Jurkat, Clone E6-1 (cell line): ENCODE data around the gene WFDC10A.
"Not testable (repeated sequence)": the region's sequence is repeated elsewhere in the genome, so short reads cannot be mapped to it uniquely, and the experiment has no call there.

Source experiments
- DNase-seq: peaks from one replicate; pipeline ENCODE4 v3.0.0-alpha.2; 2011; ENCODE audit warnings: low read depth, low spot score
- H3K4me3 ChIP-seq: 2 replicates; pipeline ENCODE4 v1.5.1; 2011; ENCODE audit warnings: mild to moderate bottlenecking, low read length, control low read depth, moderate library complexity

Gene WFDC10A

DNA sequence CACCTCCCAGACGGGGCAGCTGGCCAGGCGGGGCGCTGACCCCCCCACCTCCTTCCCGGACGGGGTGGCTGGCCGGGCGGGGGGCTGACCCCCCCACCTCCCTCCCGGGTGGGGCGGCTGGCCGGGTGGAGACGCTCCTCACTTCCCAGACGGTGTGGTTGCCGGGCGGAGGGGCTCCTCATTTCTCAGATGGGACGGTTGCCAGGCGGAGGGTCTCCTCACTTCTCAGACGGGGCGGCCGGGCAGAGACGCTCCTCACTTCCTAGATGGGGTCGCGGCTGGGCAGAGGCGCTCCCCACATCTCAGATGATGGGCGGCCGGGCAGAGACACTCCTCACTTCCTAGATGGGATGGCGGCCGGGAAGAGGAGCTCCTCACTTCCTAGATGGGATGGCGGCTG lies 16.3 kb downstream of the WFDC10A start:
- not testable (repeated sequence) for H3K4me3 ChIP-seq, DNase-seq

GRCh38 chr20:45646875-45647274 lies 17.3 kb downstream of the WFDC10A start:
- DNase-seq = no peak
- no peak overlapping the region for H3K4me3 ChIP-seq

DNA sequence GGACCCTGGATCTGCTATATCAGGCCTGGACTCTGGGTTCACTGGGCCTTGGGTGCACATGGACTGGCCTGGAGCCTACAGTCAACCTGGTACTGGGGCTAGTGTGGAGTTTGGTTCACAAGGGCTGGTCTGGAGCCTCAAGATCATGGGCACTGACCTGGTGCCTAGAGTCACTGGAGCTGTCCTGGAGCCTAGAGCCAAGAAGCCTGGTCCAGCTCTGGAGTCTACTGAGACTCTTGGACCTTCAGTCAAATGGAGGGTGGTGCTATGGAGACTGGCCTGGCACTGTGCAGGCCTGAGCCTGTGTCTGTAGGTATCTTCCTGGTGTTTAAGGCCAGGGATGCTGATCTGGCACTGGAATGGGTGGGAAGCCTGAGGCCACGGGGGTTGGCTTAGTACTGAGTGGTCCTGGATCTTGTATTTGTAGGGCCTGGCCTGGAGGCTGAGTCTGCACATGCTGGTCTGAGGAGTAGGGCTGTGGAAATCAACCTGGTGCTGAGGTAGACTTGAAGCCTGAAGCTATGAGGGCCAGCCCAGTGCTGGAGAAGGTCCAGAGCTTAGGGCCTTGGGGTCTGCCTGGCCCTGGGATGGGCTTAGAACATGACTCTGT lies 18.0 kb downstream of the WFDC10A start:
- no peak overlapping the region for H3K4me3 ChIP-seq
- DNase-seq = no peak

- no peak overlapping the region for H3K4me3 ChIP-seq
- no peak for DNase-seq
Measured at GRCh38 chr20:45649312-45649863, 19.8 kb downstream of the WFDC10A start.

DNA sequence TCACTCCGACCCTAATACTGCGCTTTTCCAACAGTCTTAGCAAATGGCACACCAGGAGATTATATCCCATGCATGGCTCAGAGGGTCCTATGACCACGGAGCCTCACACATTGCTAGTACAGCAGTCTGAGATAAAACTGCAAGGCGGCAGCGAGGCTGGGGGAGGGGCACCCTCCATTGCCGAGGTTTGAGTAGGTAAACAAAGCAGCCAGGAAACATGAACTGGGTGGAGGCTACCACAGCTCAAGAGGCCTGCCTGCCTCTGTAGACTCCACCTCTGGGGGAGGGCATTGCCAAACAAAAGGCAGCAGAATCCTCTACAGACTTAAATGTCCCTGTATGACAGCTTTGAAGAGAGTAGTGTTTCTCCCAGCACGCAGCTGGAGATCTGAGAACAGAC lies 22.2 kb downstream of the WFDC10A start:
- not testable (repeated sequence) for H3K4me3 ChIP-seq
- DNase-seq = peak; percentile 51

- not testable (repeated sequence) for H3K4me3 ChIP-seq, DNase-seq
Measured at GRCh38 chr20:45657038-45657437, 27.5 kb downstream of the WFDC10A start.

DNA sequence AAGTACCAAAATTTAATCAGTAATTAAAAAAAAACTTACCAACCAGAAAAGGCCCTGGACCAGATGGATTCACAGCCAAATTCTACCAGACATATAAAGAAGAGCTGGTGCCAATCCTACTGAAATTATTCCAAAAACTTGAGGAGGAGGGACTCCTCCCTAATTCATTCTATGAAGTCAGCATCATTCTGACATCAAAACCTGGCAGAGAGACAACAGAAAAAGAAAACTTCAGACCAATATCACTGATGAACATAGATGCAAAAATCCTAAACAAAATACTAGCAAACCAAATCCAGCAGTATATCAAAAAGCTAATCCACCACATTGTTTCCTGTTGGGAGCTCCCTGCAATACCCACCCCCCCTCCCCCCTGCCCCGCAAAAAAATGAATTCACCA lies 40.6 kb downstream of the WFDC10A start, which contains the start of gene WFDC11:
Gene WFDC11 (minus strand): TSS at position 101 of the 400 bp plus-strand sequence. CDS start 19,639 bp downstream, outside the sequence.
- no peak for DNase-seq
- H3K4me3 ChIP-seq = no peak within 1 kb of the TSS

- DNase-seq = no peak
- no peak overlapping the region for H3K4me3 ChIP-seq
Measured at GRCh38 chr20:45672765-45673164, 43.2 kb downstream of the WFDC10A start.

- H3K4me3 ChIP-seq = no peak overlapping the region
- DNase-seq = no peak
Measured at GRCh38 chr20:45679650-45680049, 50.1 kb downstream of the WFDC10A start.
